Activated CD4-positive, alpha-beta T cell treated with anti-CD3 and anti-CD28 coated beads, Interleukin-2, amount 50 U/mL, for 24 hours (primary cell): ENCODE results near the gene SFTPA1.
"Not testable (repeated sequence)": the region's sequence is repeated elsewhere in the genome, so short reads cannot be mapped to it uniquely, and the experiment has no call there.

Source experiments
- DNase-seq, 2 donors: peaks; one replicate each; pipeline ENCODE4 v3.0.0-alpha.2; 2020; ENCODE audit warnings: low read depth in 1 of 2, low spot score in 1 of 2

SFTPA1 gene

GRCh38 chr10:79608505-79609375, 2.0 kb upstream of the SFTPA1 start:
- peak in 1 of 2 donors; percentile 7 for DNase-seq

- DNase-seq: not testable (repeated sequence)
These were observed 646 bp downstream of the SFTPA1 start for GRCh38 chr10:79611193-79611976.

- DNase-seq: no peak
These were observed 4.8 kb downstream of the SFTPA1 start for GRCh38 chr10:79615577-79615976.

GRCh38 chr10:79616164-79616563, 5.4 kb downstream of the SFTPA1 start:
- no peak for DNase-seq

GRCh38 chr10:79623663-79624062, 12.9 kb downstream of the SFTPA1 start:
- DNase-seq: not testable (repeated sequence)

GRCh38 chr10:79627075-79627474, 16.3 kb downstream of the SFTPA1 start:
- DNase-seq: no peak

- DNase-seq: no peak
These were observed 17.3 kb downstream of the SFTPA1 start for GRCh38 chr10:79628083-79628482.

GRCh38 chr10:79628988-79629954, 18.5 kb downstream of the SFTPA1 start:
- DNase-seq: no peak

GRCh38 chr10:79629955-79630327, 19.2 kb downstream of the SFTPA1 start:
- no peak for DNase-seq

GRCh38 chr10:79636654-79637199, 26.0 kb downstream of the SFTPA1 start:
- not testable (repeated sequence) for DNase-seq

GRCh38 chr10:79638318-79638717, 27.6 kb downstream of the SFTPA1 start:
- no peak for DNase-seq

GRCh38 chr10:79652695-79653094, 42.0 kb downstream of the SFTPA1 start:
- not testable (repeated sequence) for DNase-seq

GRCh38 chr10:79663287-79663686, 52.5 kb downstream of the SFTPA1 start:
- not testable (repeated sequence) for DNase-seq

- DNase-seq: not testable (repeated sequence)
These were observed 53.9 kb downstream of the SFTPA1 start for GRCh38 chr10:79664686-79665085.
